Kidney (tissue), 14 donors: ENCODE measurements around the gene LY6G6D. TPM values are rescaled to one million over a fixed set of nuclear protein-coding genes. Genes with fewer than 3 reads are reported as not detected.
"Not testable (repeated sequence)": the region's sequence is repeated elsewhere in the genome, so short reads cannot be mapped to it uniquely, and the experiment has no call there.

ENCODE experiments used
- DNase-seq, 5 donors: peaks; one replicate each; pipeline ENCODE4 v3.0.0-alpha.2; 2013 to 2020
- FAIRE-seq: peaks from 2 replicates; lab custom pipeline; 2012; peaks lifted over from hg19 to GRCh38; lab: Jason Lieb, UNC
- H3K27ac ChIP-seq, 2 donors: one replicate each; pipeline ENCODE4 v1.7.0; 2013; ENCODE audit warnings: low read depth in 2 of 2, low read length in 2 of 2, inconsistent platforms in 1 of 2
- H3K27me3 ChIP-seq: one replicate; pipeline ENCODE4 v1.7.1; 2013; ENCODE audit warnings: low read length, inconsistent platforms; ENCODE audit not compliant: control insufficient read depth, insufficient read depth
- H3K36me3 ChIP-seq, 3 donors: one replicate each; pipeline versions ENCODE4 v1.7.0 to v1.7.1; 2013; ENCODE audit warnings: low read length in 3 of 3, control low read depth in 1 of 3, inconsistent platforms in 1 of 3; ENCODE audit not compliant: insufficient read depth in 3 of 3, control insufficient read depth in 2 of 3
- H3K4me1 ChIP-seq, 3 donors: one replicate each; pipeline versions ENCODE4 v1.7.0 to v1.7.1; 2013; ENCODE audit warnings: low read length in 3 of 3, inconsistent platforms in 1 of 3, low read depth in 1 of 3; ENCODE audit not compliant: control insufficient read depth in 2 of 3, insufficient read depth in 2 of 3
- H3K4me3 ChIP-seq, 3 donors: one replicate each; pipeline versions ENCODE4 v1.7.0 to v1.8.1; 2013; ENCODE audit warnings: low read length in 3 of 3, control low read depth in 1 of 3, inconsistent platforms in 1 of 3
- H3K9ac ChIP-seq, 3 donors: one replicate each; pipeline versions ENCODE4 v1.7.0 to v1.7.1; 2013; ENCODE audit warnings: low read length in 3 of 3, control low read depth in 1 of 3, inconsistent platforms in 1 of 3
- H3K9me3 ChIP-seq, 3 donors: one replicate each; pipeline versions ENCODE4 v1.7.0 to v1.7.1; 2013; ENCODE audit warnings: low read length in 3 of 3, control low read depth in 1 of 3, inconsistent platforms in 1 of 3; ENCODE audit not compliant: control insufficient read depth in 2 of 3, insufficient read depth in 1 of 3
- intact Hi-C: fragments of 100-400 bp; cut with DNase I; formaldehyde crosslinking; loops from one replicate; pipeline ENCODE4 v1.11.1; 2022
- polyA plus RNA-seq: library from polyadenylated mRNA; stranded (reverse); fragments of 350-450 nt; fragmentation: Illumina TruSeq; extraction: RNeasy Lipid Tissue Mini Kit (QIAGEN cat#74804); gene quantifications from one replicate; pipeline ENCODE4 v1.2.3, GENCODE V29; 2014; ENCODE audit warnings: low read depth, low replicate concordance; ENCODE audit not compliant: insufficient read depth
- total RNA-seq: library from RNA; stranded (reverse); fragmentation: NEBNext Ultra II Directional; extraction: Animal tissue kit (Norgen Biotek cat#: 25700); gene quantifications from one replicate; pipeline ENCODE4 v1.2.1, GENCODE V29; 2021
- TF ChIP-seq, protein P1 (sequence below): IDR thresholded peaks from 3 replicates; pipeline ENCODE4 v1.5.1; 2012; ENCODE audit warnings: mild to moderate bottlenecking, moderate library complexity, borderline replicate concordance; ENCODE audit not compliant: insufficient read depth; ENCODE audit errors: extremely low read depth
- donor health status: control.
- donor health status: control.
- donor health status: control.
- donor health status: control.
- donor health status: control.
- donor health status: DM: yes; HTN: yes; CAD: no.
- donor health status: Normal renal cell carcinoma (clear cell type).

LY6G6D gene
- total and polyA plus RNA-seq, 2 donors from 2014 or later, result not detected

DNA sequence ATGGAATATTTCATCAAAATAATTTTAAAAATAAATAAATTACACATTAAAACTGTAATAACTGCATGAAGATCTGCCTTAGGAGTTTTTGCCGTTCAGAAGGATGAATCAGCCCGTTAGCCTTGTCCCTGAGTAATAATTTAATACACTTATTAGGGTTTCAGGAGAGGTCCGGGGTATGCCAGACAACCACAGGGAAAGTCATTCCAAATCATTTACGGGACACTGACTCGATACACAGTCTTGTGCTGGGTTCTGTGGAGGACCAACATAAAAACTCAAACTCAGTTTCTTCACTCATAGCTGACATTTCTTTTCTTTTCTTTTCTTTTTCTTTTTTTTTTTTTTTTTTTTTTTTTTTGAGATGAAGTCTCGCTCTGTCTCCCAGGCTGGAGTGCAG, 9.2 kb upstream of the LY6G6D start:
- no peak overlapping the region for H3K27ac ChIP-seq
- H3K27me3 ChIP-seq, result no peaks in the 10 kb centered on the region
- DNase-seq, result no peak
- peaks cover 0 to 1% (median 0%) of the 10 kb centered on the region in 3 donors for H3K36me3 ChIP-seq
- no peak for FAIRE-seq
- TF ChIP-seq, protein P1, sequence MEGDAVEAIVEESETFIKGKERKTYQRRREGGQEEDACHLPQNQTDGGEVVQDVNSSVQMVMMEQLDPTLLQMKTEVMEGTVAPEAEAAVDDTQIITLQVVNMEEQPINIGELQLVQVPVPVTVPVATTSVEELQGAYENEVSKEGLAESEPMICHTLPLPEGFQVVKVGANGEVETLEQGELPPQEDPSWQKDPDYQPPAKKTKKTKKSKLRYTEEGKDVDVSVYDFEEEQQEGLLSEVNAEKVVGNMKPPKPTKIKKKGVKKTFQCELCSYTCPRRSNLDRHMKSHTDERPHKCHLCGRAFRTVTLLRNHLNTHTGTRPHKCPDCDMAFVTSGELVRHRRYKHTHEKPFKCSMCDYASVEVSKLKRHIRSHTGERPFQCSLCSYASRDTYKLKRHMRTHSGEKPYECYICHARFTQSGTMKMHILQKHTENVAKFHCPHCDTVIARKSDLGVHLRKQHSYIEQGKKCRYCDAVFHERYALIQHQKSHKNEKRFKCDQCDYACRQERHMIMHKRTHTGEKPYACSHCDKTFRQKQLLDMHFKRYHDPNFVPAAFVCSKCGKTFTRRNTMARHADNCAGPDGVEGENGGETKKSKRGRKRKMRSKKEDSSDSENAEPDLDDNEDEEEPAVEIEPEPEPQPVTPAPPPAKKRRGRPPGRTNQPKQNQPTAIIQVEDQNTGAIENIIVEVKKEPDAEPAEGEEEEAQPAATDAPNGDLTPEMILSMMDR, result no peak
- no peaks in the 10 kb centered on the region for H3K9me3 ChIP-seq
- intact Hi-C loops, result no loop called here
- H3K4me3 ChIP-seq, result no peak overlapping the region
- H3K4me1 ChIP-seq, result peaks cover 0 to 10% (median 7%) of the 10 kb centered on the region in 3 donors
- no peak overlapping the region for H3K9ac ChIP-seq

DNA sequence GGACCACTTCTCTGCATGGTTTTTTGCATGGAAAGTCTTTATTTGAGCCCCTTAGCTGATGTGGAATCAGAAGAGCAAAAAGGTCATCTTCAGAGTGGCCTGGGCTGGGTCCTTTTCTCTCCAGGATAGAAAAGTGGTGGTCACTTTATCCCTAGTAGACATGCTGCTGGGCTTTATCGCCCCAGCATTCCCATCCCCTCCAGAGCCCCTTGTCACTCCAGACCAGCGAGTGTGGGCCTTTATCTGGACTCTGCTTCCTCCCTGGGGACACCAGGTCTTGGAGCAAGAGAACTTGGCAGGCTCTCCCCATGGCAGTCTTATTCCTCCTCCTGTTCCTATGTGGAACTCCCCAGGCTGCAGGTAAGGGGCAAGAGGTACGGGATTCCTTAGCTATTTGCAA, 8.5 kb upstream of the LY6G6D start, which contains the start of gene LY6G6F:
Gene LY6G6F, plus strand, starts transcription at position 268 of the 400 bp plus-strand sequence. Its CDS starts 41 bp downstream, at position 309.
- DNase-seq (no peak), FAIRE-seq (no peak)
- no peaks in the 10 kb centered on the region for H3K36me3 ChIP-seq
- H3K4me1 ChIP-seq, result peaks cover 0 to 5% (median 5%) of the 10 kb centered on the region in 3 donors
- no peak within 1 kb of the TSS for H3K27ac ChIP-seq
- no peaks in the 10 kb centered on the region for H3K27me3 ChIP-seq
- TF ChIP-seq, protein P1, result no peak
- H3K9ac ChIP-seq, result no peak within 1 kb of the TSS
- H3K4me3 ChIP-seq, result no peak within 1 kb of the TSS
- H3K9me3 ChIP-seq, result no peaks in the 10 kb centered on the region
- intact Hi-C loops, result no loop called here

DNA sequence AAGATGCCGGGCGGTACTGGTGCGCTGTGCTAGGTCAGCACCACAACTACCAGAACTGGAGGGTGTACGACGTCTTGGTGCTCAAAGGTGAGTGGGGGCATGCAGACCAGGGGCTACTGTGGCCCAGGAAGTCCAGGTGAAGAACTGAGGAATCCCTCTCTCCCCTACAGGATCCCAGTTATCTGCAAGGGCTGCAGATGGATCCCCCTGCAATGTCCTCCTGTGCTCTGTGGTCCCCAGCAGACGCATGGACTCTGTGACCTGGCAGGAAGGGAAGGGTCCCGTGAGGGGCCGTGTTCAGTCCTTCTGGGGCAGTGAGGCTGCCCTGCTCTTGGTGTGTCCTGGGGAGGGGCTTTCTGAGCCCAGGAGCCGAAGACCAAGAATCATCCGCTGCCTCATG, 7.4 kb upstream of the LY6G6D start:
- Histone ChIP-seq H3K4me3 (no peak overlapping the region), H3K9me3 (no peaks in the 10 kb centered on the region), H3K9ac (no peak overlapping the region), H3K36me3 (no peaks in the 10 kb centered on the region), H3K4me1 (no peaks in the 10 kb centered on the region), H3K27ac (no peak overlapping the region), H3K27me3 (no peaks in the 10 kb centered on the region)
- no peak for DNase-seq
- TF ChIP-seq, protein P1, result no peak
- FAIRE-seq, result no peak
- intact Hi-C loops, result no loop called here

DNA sequence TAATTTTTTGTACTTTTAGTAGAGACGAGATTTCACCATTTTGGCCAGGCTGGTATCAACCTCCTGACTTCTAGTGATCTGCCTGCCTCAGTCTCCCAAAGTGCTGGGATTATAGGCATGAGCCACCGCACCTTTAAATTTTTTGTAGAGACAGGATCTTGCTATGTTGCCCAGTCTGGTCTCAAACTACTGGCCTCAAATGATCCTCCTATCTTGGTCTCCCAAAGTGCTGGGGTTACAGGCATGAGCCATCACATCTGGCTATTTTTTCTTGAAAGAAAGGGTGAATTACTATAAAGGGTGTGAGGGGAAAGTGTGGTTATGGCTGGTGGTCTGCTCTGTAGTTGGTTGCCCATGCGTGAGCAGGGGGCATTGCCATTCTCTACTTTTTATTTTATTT, 6.9 kb upstream of the LY6G6D start:
- no peaks in the 10 kb centered on the region for H3K27me3 ChIP-seq
- FAIRE-seq (no peak), DNase-seq (no peak)
- TF ChIP-seq, protein P1, result no peak
- H3K9me3 ChIP-seq, result no peaks in the 10 kb centered on the region
- intact Hi-C loops, result no loop called here
- no peak overlapping the region for H3K4me3 ChIP-seq
- no peak overlapping the region for H3K27ac ChIP-seq
- H3K9ac ChIP-seq, result no peak overlapping the region
- H3K4me1 ChIP-seq, result no peaks in the 10 kb centered on the region
- no peaks in the 10 kb centered on the region for H3K36me3 ChIP-seq

DNA sequence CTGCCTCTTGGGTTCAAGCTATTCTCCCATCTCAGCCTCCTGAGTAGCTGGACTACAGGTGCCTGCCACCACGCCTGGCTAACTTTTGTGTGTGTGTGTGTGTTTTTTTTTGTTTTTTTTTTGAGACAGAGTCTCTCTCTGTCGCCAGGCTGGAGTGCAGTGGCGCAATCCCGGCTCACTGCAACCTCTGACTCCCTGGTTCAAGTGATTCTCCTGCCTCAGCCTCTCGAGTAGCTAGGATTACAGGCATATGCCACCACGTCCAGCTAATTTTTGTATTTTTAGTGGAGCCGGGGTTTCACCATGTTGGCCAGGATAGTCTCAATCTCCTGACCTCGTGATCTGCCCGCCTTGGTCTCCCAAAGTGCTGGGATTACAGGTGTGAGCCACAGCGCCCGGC, 6.0 kb upstream of the LY6G6D start:
- H3K27me3 ChIP-seq, DNase-seq, H3K4me3 ChIP-seq, intact Hi-C loops, H3K36me3 ChIP-seq, H3K4me1 ChIP-seq, H3K9ac ChIP-seq, H3K9me3 ChIP-seq, FAIRE-seq, H3K27ac ChIP-seq: not testable (repeated sequence)
